HepG2 (cell line): ENCODE measurements around the gene ACOXL. TPM values are rescaled to one million over a fixed set of nuclear protein-coding genes. Genes with fewer than 3 reads are reported as not detected.

Experiments
- ATRX ChIP-seq: sonication (generic); formaldehyde crosslinking; IDR thresholded peaks from 2 replicates; pipeline ENCODE4 v1.4.0; 2020; ENCODE audit warnings: missing genetic modification reagents, borderline replicate concordance
- BRCA1 ChIP-seq: sonication (generic); formaldehyde crosslinking; IDR thresholded peaks from 2 replicates; pipeline ENCODE4 v1.4.0; 2020; ENCODE audit warnings: missing genetic modification reagents
- HIVEP1 ChIP-seq: sonication (generic); formaldehyde crosslinking; IDR thresholded peaks from 2 replicates; pipeline ENCODE4 v1.4.0; 2020; ENCODE audit warnings: mild to moderate bottlenecking, missing genetic modification reagents
- MXD4 ChIP-seq: IDR thresholded peaks from 2 replicates; pipeline ENCODE4 v1.6.1; 2016; ENCODE audit warnings: mild to moderate bottlenecking, missing biosample characterization, missing genetic modification reagents
- POLR2AphosphoS5 ChIP-seq: IDR thresholded peaks from 2 replicates; pipeline ENCODE4 v1.6.1; 2012; ENCODE audit warnings: low read depth, low read length
- PTBP1 ChIP-seq: fragments of 200-400 bp; formaldehyde crosslinking; IDR thresholded peaks from 2 replicates; pipeline ENCODE4 v1.6.1; 2018; ENCODE audit warnings: low read length, low read depth; ENCODE audit not compliant: poor library complexity, severe bottlenecking
- RARA ChIP-seq: IDR thresholded peaks from 2 replicates; pipeline ENCODE4 v1.6.1; 2016; ENCODE audit warnings: missing genetic modification reagents, missing compliant biosample characterization
- RARG ChIP-seq: sonication (generic); formaldehyde crosslinking; IDR thresholded peaks from 2 replicates; pipeline ENCODE4 v1.4.0; 2020; ENCODE audit warnings: low read depth, mild to moderate bottlenecking, missing genetic modification reagents
- RNF2 ChIP-seq: fragments of 450-650 bp; conservative IDR thresholded peaks from 2 replicates; pipeline ENCODE4 v1.6.1; 2016; ENCODE audit warnings: low read depth
- SCMH1 ChIP-seq: sonication (generic); formaldehyde crosslinking; IDR thresholded peaks from 2 replicates; pipeline ENCODE4 v1.9.0; 2021; ENCODE audit warnings: missing genetic modification reagents, mild to moderate bottlenecking, borderline replicate concordance
- STAT5B ChIP-seq: sonication (generic); formaldehyde crosslinking; IDR thresholded peaks from 2 replicates; pipeline ENCODE4 v1.4.0; 2020; ENCODE audit warnings: missing genetic modification reagents
- YEATS4 ChIP-seq: sonication (generic); formaldehyde crosslinking; IDR thresholded peaks from 2 replicates; pipeline ENCODE4 v1.4.0; 2020; ENCODE audit warnings: missing genetic modification reagents, borderline replicate concordance
- ZBTB20 ChIP-seq: sonication (generic); formaldehyde crosslinking; IDR thresholded peaks from 2 replicates; pipeline ENCODE4 v1.8.1; 2023; ENCODE audit warnings: missing genetic modification reagents, low read depth, mild to moderate bottlenecking, borderline replicate concordance
- ZNF234 ChIP-seq: sonication (generic); formaldehyde crosslinking; conservative IDR thresholded peaks from 2 replicates; pipeline ENCODE4 v1.5.1; 2020; ENCODE audit warnings: mild to moderate bottlenecking, missing genetic modification reagents
- ZNF44 ChIP-seq: sonication (generic); formaldehyde crosslinking; IDR thresholded peaks from 2 replicates; pipeline ENCODE4 v1.5.1; 2020; ENCODE audit warnings: mild to moderate bottlenecking, missing genetic modification reagents
- ZNF501 ChIP-seq: sonication (generic); formaldehyde crosslinking; IDR thresholded peaks from 2 replicates; pipeline ENCODE4 v1.5.1; 2020; ENCODE audit warnings: mild to moderate bottlenecking, moderate library complexity, missing genetic modification reagents
- ZNF557 ChIP-seq: sonication (generic); formaldehyde crosslinking; IDR thresholded peaks from 2 replicates; pipeline ENCODE4 v1.4.0; 2020; ENCODE audit warnings: missing genetic modification reagents
- ZNF749 ChIP-seq: sonication (generic); formaldehyde crosslinking; IDR thresholded peaks from 2 replicates; pipeline ENCODE4 v1.8.0; 2022; ENCODE audit warnings: mild to moderate bottlenecking, missing genetic modification reagents, moderate library complexity, borderline replicate concordance
- ZNF782 ChIP-seq: sonication (generic); formaldehyde crosslinking; IDR thresholded peaks from 2 replicates; pipeline ENCODE4 v1.4.0; 2020; ENCODE audit warnings: missing genetic modification reagents, mild to moderate bottlenecking, borderline replicate concordance
- polyA plus RNA-seq, 8 experiments: library from polyadenylated mRNA; depleted of rRNA in 3 of 8; stranded (reverse) in 7 of 8; unstranded in 1 of 8; fragments of >200 nt; fragmentation: Illumina TruSeq in 4 of 8; extraction: Trizol in 4 of 8; gene quantifications; 2 replicates each; pipeline versions ENCODE4 v1.2.1 to v1.2.3, GENCODE V29; 2011 to 2016; ENCODE audit warnings: low read depth in 4 of 8, missing spikeins in 1 of 8, mixed read lengths in 1 of 8; ENCODE audit not compliant: insufficient read depth in 1 of 8
- total RNA-seq, 5 experiments: library from RNA; depleted of rRNA; stranded (reverse); fragments of >200 nt; fragmentation: Illumina TruSeq; extraction: Trizol; gene quantifications; 2 replicates each; pipeline ENCODE4 v1.2.3, GENCODE V29; 2016; ENCODE audit warnings: low read depth in 1 of 5
- TF ChIP-seq, protein P1 (sequence below): sonication (generic); formaldehyde crosslinking; IDR thresholded peaks from 2 replicates; pipeline ENCODE4 v1.5.1; 2020; ENCODE audit warnings: mild to moderate bottlenecking, missing genetic modification reagents, borderline replicate concordance
- TF ChIP-seq, protein P2 (sequence below): sonication (generic); formaldehyde crosslinking; IDR thresholded peaks from 2 replicates; pipeline ENCODE4 v1.4.0; 2020; ENCODE audit warnings: missing genetic modification reagents, borderline replicate concordance
- TF ChIP-seq, protein P3 (sequence below), 2 experiments: sonication (generic) in 1 of 2; formaldehyde crosslinking in 1 of 2; IDR thresholded peaks; 2 replicates each; pipeline versions ENCODE4 v1.4.0 to v1.6.1; 2016 to 2020; ENCODE audit warnings: borderline replicate concordance in 1 of 2, low read depth in 1 of 2, mild to moderate bottlenecking in 1 of 2, missing genetic modification reagents in 1 of 2

The ACOXL gene
- total and polyA plus RNA-seq, 2 of the 13 experiments (the other 11 are each of a cell fraction or from before 2014, with no cell fraction given), result not detected

DNA sequence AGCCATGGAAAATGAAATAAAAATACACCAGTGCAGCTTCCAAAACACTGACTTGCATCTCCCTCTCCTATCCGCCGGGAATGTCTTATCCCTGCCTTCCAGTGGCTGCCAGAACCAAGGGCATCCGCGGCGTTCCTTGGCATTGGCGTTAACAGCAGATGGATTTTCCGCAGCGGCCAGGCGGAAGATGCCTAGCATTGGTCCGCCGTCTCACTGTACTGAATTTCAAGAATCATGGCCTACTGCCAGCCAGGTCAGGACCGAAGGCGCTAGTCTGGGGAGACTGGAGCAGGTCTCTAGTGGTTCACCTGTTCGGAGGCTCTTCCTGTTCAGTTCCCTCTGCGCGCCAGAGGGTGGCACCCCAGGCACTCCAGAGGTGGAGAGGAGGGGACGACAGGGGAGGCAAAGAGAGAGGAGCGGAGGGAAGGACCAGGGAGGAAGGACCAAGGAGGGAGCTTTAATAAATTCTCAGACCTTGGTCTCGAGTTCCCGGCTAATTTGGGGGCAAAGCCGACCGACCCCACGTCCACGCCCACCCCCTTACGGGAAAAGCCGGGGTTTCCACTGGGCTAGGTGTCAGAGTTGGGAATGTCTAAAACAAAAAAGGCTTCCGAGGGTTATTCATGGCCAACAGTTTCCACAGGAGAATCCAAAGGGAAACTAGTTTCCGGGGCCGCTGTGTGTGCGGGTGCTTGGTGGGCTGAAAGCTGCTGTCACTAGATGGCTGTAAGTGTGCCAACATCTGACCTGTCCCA is 384.6 kb downstream of the ACOXL start (continued):
- no peak for TF ChIP-seq MXD4
- TF ChIP-seq, protein P1, sequence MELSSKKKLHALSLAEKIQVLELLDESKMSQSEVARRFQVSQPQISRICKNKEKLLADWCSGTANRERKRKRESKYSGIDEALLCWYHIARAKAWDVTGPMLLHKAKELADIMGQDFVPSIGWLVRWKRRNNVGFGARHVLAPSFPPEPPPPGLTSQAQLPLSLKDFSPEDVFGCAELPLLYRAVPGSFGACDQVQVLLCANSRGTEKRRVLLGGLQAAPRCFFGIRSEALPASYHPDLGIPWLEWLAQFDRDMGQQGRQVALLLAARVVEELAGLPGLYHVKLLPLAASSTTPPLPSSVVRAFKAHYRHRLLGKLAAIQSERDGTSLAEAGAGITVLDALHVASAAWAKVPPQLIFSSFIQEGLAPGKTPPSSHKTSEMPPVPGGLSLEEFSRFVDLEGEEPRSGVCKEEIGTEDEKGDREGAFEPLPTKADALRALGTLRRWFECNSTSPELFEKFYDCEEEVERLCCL (CRISPR knock-in tag), result no peak
- no peak for TF ChIP-seq PTBP1
- TF ChIP-seq, protein P2, sequence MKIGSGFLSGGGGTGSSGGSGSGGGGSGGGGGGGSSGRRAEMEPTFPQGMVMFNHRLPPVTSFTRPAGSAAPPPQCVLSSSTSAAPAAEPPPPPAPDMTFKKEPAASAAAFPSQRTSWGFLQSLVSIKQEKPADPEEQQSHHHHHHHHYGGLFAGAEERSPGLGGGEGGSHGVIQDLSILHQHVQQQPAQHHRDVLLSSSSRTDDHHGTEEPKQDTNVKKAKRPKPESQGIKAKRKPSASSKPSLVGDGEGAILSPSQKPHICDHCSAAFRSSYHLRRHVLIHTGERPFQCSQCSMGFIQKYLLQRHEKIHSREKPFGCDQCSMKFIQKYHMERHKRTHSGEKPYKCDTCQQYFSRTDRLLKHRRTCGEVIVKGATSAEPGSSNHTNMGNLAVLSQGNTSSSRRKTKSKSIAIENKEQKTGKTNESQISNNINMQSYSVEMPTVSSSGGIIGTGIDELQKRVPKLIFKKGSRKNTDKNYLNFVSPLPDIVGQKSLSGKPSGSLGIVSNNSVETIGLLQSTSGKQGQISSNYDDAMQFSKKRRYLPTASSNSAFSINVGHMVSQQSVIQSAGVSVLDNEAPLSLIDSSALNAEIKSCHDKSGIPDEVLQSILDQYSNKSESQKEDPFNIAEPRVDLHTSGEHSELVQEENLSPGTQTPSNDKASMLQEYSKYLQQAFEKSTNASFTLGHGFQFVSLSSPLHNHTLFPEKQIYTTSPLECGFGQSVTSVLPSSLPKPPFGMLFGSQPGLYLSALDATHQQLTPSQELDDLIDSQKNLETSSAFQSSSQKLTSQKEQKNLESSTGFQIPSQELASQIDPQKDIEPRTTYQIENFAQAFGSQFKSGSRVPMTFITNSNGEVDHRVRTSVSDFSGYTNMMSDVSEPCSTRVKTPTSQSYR (CRISPR knock-in tag), result no peak
- TF ChIP-seq ZNF557 (CRISPR knock-in tag), result no peak
- TF ChIP-seq ZNF44 (CRISPR knock-in tag), result no peak
- no peak for TF ChIP-seq ZNF782 (CRISPR knock-in tag)
- no peak for TF ChIP-seq POLR2AphosphoS5
- no peak for TF ChIP-seq YEATS4
- TF ChIP-seq ZBTB20 (CRISPR knock-in tag), result no peak
- TF ChIP-seq ATRX (CRISPR knock-in tag), result no peak
- TF ChIP-seq BRCA1 (CRISPR knock-in tag), result no peak
- no peak; the same call in 1 of the 2 replicates for TF ChIP-seq ZNF501
- 0 out of 2 replicates have a peak, but pooled peaks have one; percentile 40 for TF ChIP-seq RARA (CRISPR knock-in tag)
- TF ChIP-seq STAT5B, result no peak
- TF ChIP-seq, protein P3, sequence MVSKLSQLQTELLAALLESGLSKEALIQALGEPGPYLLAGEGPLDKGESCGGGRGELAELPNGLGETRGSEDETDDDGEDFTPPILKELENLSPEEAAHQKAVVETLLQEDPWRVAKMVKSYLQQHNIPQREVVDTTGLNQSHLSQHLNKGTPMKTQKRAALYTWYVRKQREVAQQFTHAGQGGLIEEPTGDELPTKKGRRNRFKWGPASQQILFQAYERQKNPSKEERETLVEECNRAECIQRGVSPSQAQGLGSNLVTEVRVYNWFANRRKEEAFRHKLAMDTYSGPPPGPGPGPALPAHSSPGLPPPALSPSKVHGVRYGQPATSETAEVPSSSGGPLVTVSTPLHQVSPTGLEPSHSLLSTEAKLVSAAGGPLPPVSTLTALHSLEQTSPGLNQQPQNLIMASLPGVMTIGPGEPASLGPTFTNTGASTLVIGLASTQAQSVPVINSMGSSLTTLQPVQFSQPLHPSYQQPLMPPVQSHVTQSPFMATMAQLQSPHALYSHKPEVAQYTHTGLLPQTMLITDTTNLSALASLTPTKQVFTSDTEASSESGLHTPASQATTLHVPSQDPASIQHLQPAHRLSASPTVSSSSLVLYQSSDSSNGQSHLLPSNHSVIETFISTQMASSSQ (IDR thresholded peaks at IDR 0.05; ENCODE audit: low read depth), result no peak
- TF ChIP-seq, protein P3 (CRISPR knock-in tag; IDR thresholded peaks at IDR 0.05; ENCODE audit: borderline replicate concordance), result no peak
- no peak for TF ChIP-seq ZNF749
- TF ChIP-seq SCMH1, result no peak
- TF ChIP-seq RNF2, result no peak
- no peak for TF ChIP-seq ZNF234 (CRISPR knock-in tag)
- TF ChIP-seq HIVEP1, result no peak; the same call in 1 of the 2 replicates
- TF ChIP-seq RARG (CRISPR knock-in tag), result no peak
